H1 (cell line): ENCODE measurements around the gene TBCE. TPM values are rescaled to one million over a fixed set of nuclear protein-coding genes. Genes with fewer than 3 reads are reported as not detected.

ENCODE experiments used
- CTCF ChIA-PET: fragments of 300-600 bp; sonication (Branson Sonifier 250); formaldehyde crosslinking; loops from one replicate; lab custom pipeline; 2021; ENCODE audit not compliant: partially characterized antibody; lab: Charles Lee
- POLR2A ChIA-PET: fragments of 300-600 bp; sonication (Branson Sonifier 250); formaldehyde crosslinking; loops from one replicate; lab custom pipeline; 2021; ENCODE audit warnings: inconsistent platforms; ENCODE audit not compliant: partially characterized antibody; lab: Charles Lee
- DNase-seq, 2 experiments: peaks; one replicate each; pipeline versions ENCODE4 v3.0.0 to v3.0.0-alpha.2; 2010 to 2022; ENCODE audit warnings: low spot score in 2 of 2, low read depth in 1 of 2, mixed read lengths in 1 of 2
- FAIRE-seq: peaks from 2 replicates; lab custom pipeline; 2011; peaks lifted over from hg19 to GRCh38; lab: Jason Lieb, UNC
- H2AFZ ChIP-seq: 2 replicates; pipeline ENCODE4 v1.8.1; 2012; ENCODE audit warnings: low read length, inconsistent platforms
- H2AK5ac ChIP-seq: 2 replicates; pipeline ENCODE4 v1.6.1; 2013; ENCODE audit warnings: low read depth, low read length
- H2BK120ac ChIP-seq: replicated peaks from 2 replicates; pipeline ENCODE3; 2013; ENCODE audit warnings: low read depth, low read length, inconsistent platforms
- H2BK12ac ChIP-seq: 2 replicates; pipeline ENCODE4 v1.6.1; 2013; ENCODE audit warnings: low read depth, low read length
- H2BK15ac ChIP-seq: 2 replicates; pipeline ENCODE4 v1.6.1; 2013; ENCODE audit warnings: low read length
- H2BK20ac ChIP-seq: 2 replicates; pipeline ENCODE4 v1.6.1; 2013; ENCODE audit warnings: low read length
- H2BK5ac ChIP-seq: 2 replicates; pipeline ENCODE4 v1.6.1; 2013; ENCODE audit warnings: low read depth, low read length
- H3K14ac ChIP-seq: 2 replicates; pipeline ENCODE4 v1.6.1; 2013; ENCODE audit warnings: inconsistent platforms; ENCODE audit not compliant: insufficient read length
- H3K18ac ChIP-seq: 2 replicates; pipeline ENCODE4 v1.6.1; 2013; ENCODE audit warnings: low read length; ENCODE audit errors: extremely low read depth
- H3K23ac ChIP-seq: 2 replicates; pipeline ENCODE4 v1.6.1; 2013; ENCODE audit warnings: inconsistent platforms; ENCODE audit not compliant: insufficient read length
- H3K23me2 ChIP-seq: 2 replicates; pipeline ENCODE4 v1.6.1; 2013; ENCODE audit warnings: low read depth, low read length
- H3K27ac ChIP-seq: 2 replicates; pipeline ENCODE4 v1.6.1; 2011; ENCODE audit warnings: low read depth, low read length, inconsistent platforms
- H3K27me3 ChIP-seq, 4 experiments: replicated peaks in 1 of 4; 1 replicate in 1 of 4; 2 replicates in 3 of 4; pipeline versions ENCODE4 v1.6.1 to v1.8.1; 2011 to 2013; ENCODE audit warnings: low read length in 3 of 4, mild to moderate bottlenecking in 3 of 4, inconsistent platforms in 2 of 4, mixed read lengths in 2 of 4, moderate library complexity in 1 of 4; ENCODE audit not compliant: control insufficient read depth in 3 of 4, insufficient read depth in 3 of 4; ENCODE audit errors: extremely low read depth in 1 of 4
- H3K36me3 ChIP-seq, 4 experiments: 2 replicates each; pipeline versions ENCODE4 v1.6.1 to v1.8.1; 2011 to 2013; ENCODE audit warnings: mild to moderate bottlenecking in 4 of 4, low read length in 3 of 4, moderate library complexity in 2 of 4, control low read depth in 1 of 4, inconsistent platforms in 1 of 4; ENCODE audit not compliant: insufficient read depth in 4 of 4, control insufficient read depth in 2 of 4
- H3K4ac ChIP-seq: replicated peaks from 2 replicates; pipeline ENCODE3; 2013; ENCODE audit warnings: low read length, low read depth, mixed read lengths, inconsistent platforms; ENCODE audit not compliant: insufficient read length
- H3K4me1 ChIP-seq, 4 experiments: replicated peaks in 1 of 4; 1 replicate in 1 of 4; 2 replicates in 3 of 4; pipeline versions ENCODE4 v1.6.1 to v1.8.1; 2011 to 2013; ENCODE audit warnings: low read length in 3 of 4, inconsistent platforms in 2 of 4, mixed read lengths in 1 of 4; ENCODE audit not compliant: insufficient read depth in 4 of 4, control insufficient read depth in 3 of 4
- H3K4me2 ChIP-seq, 2 experiments: 2 replicates each; pipeline versions ENCODE4 v1.6.1 to v1.8.1; 2011 to 2013; ENCODE audit warnings: low read depth in 2 of 2, low read length in 2 of 2, control low read depth in 1 of 2, inconsistent platforms in 1 of 2, mild to moderate bottlenecking in 1 of 2; ENCODE audit not compliant: insufficient read depth in 1 of 2
- H3K4me3 ChIP-seq, 4 experiments: fragments of 200-600, 300-600 bp in 1 of 4; sonication (generic), shearing (Covaris generic), sonication (Bioruptor Twin) in 1 of 4; 2 replicates each; pipeline versions ENCODE4 v1.5.1 to v1.8.1; 2011 to 2016; ENCODE audit warnings: low read length in 4 of 4, low read depth in 3 of 4, control low read depth in 2 of 4, inconsistent platforms in 2 of 4, mild to moderate bottlenecking in 2 of 4, mixed read lengths in 1 of 4, moderate library complexity in 1 of 4; ENCODE audit not compliant: insufficient read depth in 2 of 4; ENCODE audit errors: extremely low read depth in 1 of 4
- H3K56ac ChIP-seq: replicated peaks from 2 replicates; pipeline ENCODE3; 2013; ENCODE audit warnings: low read depth, mild to moderate bottlenecking, mixed read lengths, low read length, inconsistent platforms; ENCODE audit not compliant: insufficient read length
- H3K79me1 ChIP-seq: 2 replicates; pipeline ENCODE4 v1.6.1; 2013; ENCODE audit warnings: low read depth, low read length, control low read depth
- H3K79me2 ChIP-seq, 2 experiments: 2 replicates each; pipeline versions ENCODE4 v1.6.1 to v1.8.1; 2012 to 2013; ENCODE audit warnings: low read length in 2 of 2, mild to moderate bottlenecking in 2 of 2, inconsistent platforms in 1 of 2; ENCODE audit not compliant: insufficient read depth in 2 of 2, control insufficient read depth in 1 of 2
- H3K9ac ChIP-seq, 4 experiments: replicated peaks in 1 of 4; 1 replicate in 1 of 4; 2 replicates in 3 of 4; pipeline versions ENCODE4 v1.6.1 to v1.8.1; 2011 to 2013; ENCODE audit warnings: low read depth in 3 of 4, low read length in 3 of 4, control low read depth in 2 of 4, mild to moderate bottlenecking in 2 of 4, moderate library complexity in 2 of 4, inconsistent platforms in 1 of 4; ENCODE audit errors: extremely low read depth in 1 of 4
- H3K9me3 ChIP-seq, 2 experiments: 2 replicates each; pipeline versions ENCODE4 v1.6.1 to v1.8.1; 2012 to 2013; ENCODE audit warnings: mild to moderate bottlenecking in 2 of 2, moderate library complexity in 2 of 2, control low read depth in 1 of 2, inconsistent platforms in 1 of 2, low read depth in 1 of 2, low read length in 1 of 2, mixed read lengths in 1 of 2; ENCODE audit not compliant: insufficient read depth in 2 of 2
- H4K20me1 ChIP-seq, 2 experiments: replicated peaks in 1 of 2; 2 replicates each; pipeline versions ENCODE3 to v1.8.1; 2011 to 2013; ENCODE audit warnings: inconsistent platforms in 2 of 2, low read length in 2 of 2, mild to moderate bottlenecking in 1 of 2; ENCODE audit not compliant: insufficient read depth in 2 of 2, control insufficient read depth in 1 of 2
- H4K5ac ChIP-seq: 2 replicates; pipeline ENCODE4 v1.6.1; 2013; ENCODE audit warnings: low read length, low read depth, mixed read lengths, inconsistent platforms; ENCODE audit not compliant: insufficient read length
- H4K8ac ChIP-seq: 2 replicates; pipeline ENCODE4 v1.8.0; 2013; ENCODE audit warnings: mild to moderate bottlenecking, moderate library complexity, low read length, inconsistent platforms; ENCODE audit not compliant: insufficient read depth; ENCODE audit errors: extremely low read depth
- H4K91ac ChIP-seq: replicated peaks from 2 replicates; pipeline ENCODE3; 2013; ENCODE audit warnings: low read length, mixed read lengths, inconsistent platforms; ENCODE audit not compliant: insufficient read length
- EGR1 ChIP-seq: IDR thresholded peaks from 2 replicates; pipeline ENCODE4 v1.6.1; 2011; ENCODE audit warnings: low read depth, low read length, borderline replicate concordance
- GTF2F1 ChIP-seq: IDR thresholded peaks from 2 replicates; pipeline ENCODE4 v1.6.1; 2012; ENCODE audit warnings: low read depth, low read length, improper control_type of control experiment, borderline replicate concordance
- PHF8 ChIP-seq: fragments of 200-600 bp; sonication (generic); conservative IDR thresholded peaks from 2 replicates; pipeline ENCODE4 v1.7.1; 2012; ENCODE audit warnings: low read depth, mild to moderate bottlenecking, inconsistent platforms, low read length, moderate library complexity
- RBBP5 ChIP-seq: IDR thresholded peaks from 2 replicates; pipeline ENCODE4 v1.7.1; 2012; ENCODE audit warnings: low read depth, mild to moderate bottlenecking, inconsistent platforms, low read length, moderate library complexity, borderline replicate concordance
- RNF2 ChIP-seq: fragments of 200-900, 300-1000 bp; sonication (generic); IDR thresholded peaks from 2 replicates; pipeline ENCODE4 v1.7.1; 2016; ENCODE audit warnings: borderline replicate concordance, low read depth, mild to moderate bottlenecking, antibody characterized with exemption, low read length; ENCODE audit not compliant: poor library complexity, severe bottlenecking; ENCODE audit errors: missing control alignments
- SIRT6 ChIP-seq: IDR thresholded peaks from one replicate; pipeline ENCODE4 v1.7.1; 2012; ENCODE audit warnings: low read length, inconsistent platforms
- SP4 ChIP-seq: IDR thresholded peaks from 2 replicates; pipeline ENCODE4 v1.6.1; 2012; ENCODE audit warnings: low read length, inconsistent platforms
- TAF7 ChIP-seq: optimal IDR thresholded peaks from 2 replicates; pipeline ENCODE3; 2011; ENCODE audit warnings: low read depth, mild to moderate bottlenecking, inconsistent platforms, low read length, moderate library complexity, borderline replicate concordance
- WGBS, 2 experiments: shearing (Covaris generic) in 1 of 2; methylation state at CpG; one replicate each; pipeline versions ENCODE4 v1.1.6 to v1.1.7; 2013 to 2015; ENCODE audit warnings: low lambda C conversion rate in 2 of 2, mixed read lengths in 2 of 2, inconsistent platforms in 1 of 2, low coverage in 1 of 2, missing lambda C conversion rate in 1 of 2; ENCODE audit not compliant: insufficient replicate concordance in 2 of 2, insufficient coverage in 1 of 2, insufficient read length in 1 of 2; ENCODE audit errors: extremely low coverage in 1 of 2, missing lambda C conversion rate in 1 of 2; 5-methylcytosine and 5-hydroxymethylcytosine counted together
- polyA plus RNA-seq, 7 experiments: library from polyadenylated mRNA; depleted of rRNA in 3 of 7; stranded (reverse) in 5 of 7; unstranded in 2 of 7; fragments of >200 nt in 5 of 7; fragments of 200-250 nt in 2 of 7; gene quantifications; 1 replicate in 5 of 7; 2 replicates in 1 of 7; 4 replicates in 1 of 7; pipeline versions ENCODE4 v1.2.1 to v1.2.3, GENCODE V29; 2011 to 2013; ENCODE audit warnings: missing spikeins in 2 of 7, mixed read lengths in 2 of 7
- total RNA-seq: library from RNA; stranded (reverse); fragmentation: NEBNext Ultra II Directional; extraction: Animal tissue kit (Norgen Biotek cat#: 25700); gene quantifications from 2 replicates; pipeline ENCODE4 v1.2.1, GENCODE V29; 2021
- TF ChIP-seq, protein P1 (sequence below): IDR thresholded peaks from 2 replicates; pipeline ENCODE4 v1.6.1; 2012; ENCODE audit warnings: low read length, inconsistent platforms

Gene TBCE
- total and polyA plus RNA-seq, 2 of the 8 experiments (the other 6 are each of a cell fraction or from before 2014, with no cell fraction given), result 22.7 to 42.9 TPM

GRCh38 chr1:235411489-235412486 is 44.6 kb downstream of the TBCE start:
- Histone ChIP-seq H2AFZ (no peak overlapping the region), H4K91ac (no peak overlapping the region), H2AK5ac (no peak overlapping the region), H3K9me3 (no peaks in the 10 kb centered on the region), H3K56ac (no peak overlapping the region), H3K4me2 (no peak overlapping the region), H3K23ac (no peak overlapping the region), H2BK120ac (no peak overlapping the region), H3K79me1 (no peaks in the 10 kb centered on the region), H2BK12ac (no peak overlapping the region), H3K9ac (no peak overlapping the region), H2BK20ac (no peak overlapping the region), H2BK5ac (no peak overlapping the region), H3K27me3 (no peaks in the 10 kb centered on the region), H3K36me3 (peaks cover 0 to 5% (median 0%) of the 10 kb centered on the region in 4 experiments; a peak in 2 of 8 replicates), H4K5ac (no peak overlapping the region), H3K4me1 (no peaks in the 10 kb centered on the region), H2BK15ac (no peak overlapping the region), H3K4ac (no peak overlapping the region), H3K79me2 (no peaks in the 10 kb centered on the region), H3K23me2 (no peaks in the 10 kb centered on the region), H3K4me3 (no peak overlapping the region), H4K20me1 (no peaks in the 10 kb centered on the region), H3K18ac (no peak overlapping the region), H4K8ac (no peak overlapping the region), H3K27ac (no peak overlapping the region), H3K14ac (no peak overlapping the region)
- ChIA-PET CTCF (interaction anchor here (1.2 to 1.6 kb wide), 3 partner anchors 67 to 454 kb away, joined by 3 read pairs; no protein-coding TSS in a partner anchor), POLR2A (interaction anchor here (1.2 to 1.4 kb wide), 2 partner anchors 33 to 82 kb away, joined by 3 read pairs; no protein-coding TSS in a partner anchor)
- WGBS, 2 experiments, result 67% methylated on average over 5 of the region's 5 CpGs; no CpG with 5 or more reads in 1 of the 2 experiments
- DNase-seq (no peak), FAIRE-seq (no peak)
- TF ChIP-seq PHF8 (no peak), GTF2F1 (no peak), RBBP5 (no peak), SP4 (no peak), RNF2 (no peak), SIRT6 (no peak), TAF7 (no peak), EGR1 (no peak)
- TF ChIP-seq, protein P1, sequence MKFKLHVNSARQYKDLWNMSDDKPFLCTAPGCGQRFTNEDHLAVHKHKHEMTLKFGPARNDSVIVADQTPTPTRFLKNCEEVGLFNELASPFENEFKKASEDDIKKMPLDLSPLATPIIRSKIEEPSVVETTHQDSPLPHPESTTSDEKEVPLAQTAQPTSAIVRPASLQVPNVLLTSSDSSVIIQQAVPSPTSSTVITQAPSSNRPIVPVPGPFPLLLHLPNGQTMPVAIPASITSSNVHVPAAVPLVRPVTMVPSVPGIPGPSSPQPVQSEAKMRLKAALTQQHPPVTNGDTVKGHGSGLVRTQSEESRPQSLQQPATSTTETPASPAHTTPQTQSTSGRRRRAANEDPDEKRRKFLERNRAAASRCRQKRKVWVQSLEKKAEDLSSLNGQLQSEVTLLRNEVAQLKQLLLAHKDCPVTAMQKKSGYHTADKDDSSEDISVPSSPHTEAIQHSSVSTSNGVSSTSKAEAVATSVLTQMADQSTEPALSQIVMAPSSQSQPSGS, result no peak
